ENCODE data around the gene CCP110.

DNA sequence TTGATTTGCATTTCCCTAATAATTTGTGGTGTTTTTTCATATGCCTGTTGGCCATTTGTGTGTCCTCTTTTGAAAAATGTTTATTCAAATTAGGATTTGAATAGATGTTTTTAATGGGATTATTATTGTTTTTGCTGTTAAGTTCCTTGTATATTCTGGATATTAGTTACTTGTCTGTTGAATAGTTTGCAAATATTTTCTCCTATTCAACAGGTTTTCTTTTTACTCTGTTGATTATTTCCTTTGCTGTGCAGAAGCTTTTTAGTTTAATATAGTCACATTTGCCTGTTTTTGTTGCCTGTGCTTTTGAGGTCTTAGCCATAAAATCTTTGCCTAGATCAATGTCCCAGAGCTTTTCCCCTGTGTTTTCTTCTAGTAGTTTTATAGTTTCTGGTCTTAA is 11.4 kb upstream of the CCP110 start:
- TF ChIP-seq CTCF (conservative IDR thresholded peaks at IDR 0.05; ENCODE audit: low read depth in 2 of 2), result no peak
- TF ChIP-seq, protein P1, sequence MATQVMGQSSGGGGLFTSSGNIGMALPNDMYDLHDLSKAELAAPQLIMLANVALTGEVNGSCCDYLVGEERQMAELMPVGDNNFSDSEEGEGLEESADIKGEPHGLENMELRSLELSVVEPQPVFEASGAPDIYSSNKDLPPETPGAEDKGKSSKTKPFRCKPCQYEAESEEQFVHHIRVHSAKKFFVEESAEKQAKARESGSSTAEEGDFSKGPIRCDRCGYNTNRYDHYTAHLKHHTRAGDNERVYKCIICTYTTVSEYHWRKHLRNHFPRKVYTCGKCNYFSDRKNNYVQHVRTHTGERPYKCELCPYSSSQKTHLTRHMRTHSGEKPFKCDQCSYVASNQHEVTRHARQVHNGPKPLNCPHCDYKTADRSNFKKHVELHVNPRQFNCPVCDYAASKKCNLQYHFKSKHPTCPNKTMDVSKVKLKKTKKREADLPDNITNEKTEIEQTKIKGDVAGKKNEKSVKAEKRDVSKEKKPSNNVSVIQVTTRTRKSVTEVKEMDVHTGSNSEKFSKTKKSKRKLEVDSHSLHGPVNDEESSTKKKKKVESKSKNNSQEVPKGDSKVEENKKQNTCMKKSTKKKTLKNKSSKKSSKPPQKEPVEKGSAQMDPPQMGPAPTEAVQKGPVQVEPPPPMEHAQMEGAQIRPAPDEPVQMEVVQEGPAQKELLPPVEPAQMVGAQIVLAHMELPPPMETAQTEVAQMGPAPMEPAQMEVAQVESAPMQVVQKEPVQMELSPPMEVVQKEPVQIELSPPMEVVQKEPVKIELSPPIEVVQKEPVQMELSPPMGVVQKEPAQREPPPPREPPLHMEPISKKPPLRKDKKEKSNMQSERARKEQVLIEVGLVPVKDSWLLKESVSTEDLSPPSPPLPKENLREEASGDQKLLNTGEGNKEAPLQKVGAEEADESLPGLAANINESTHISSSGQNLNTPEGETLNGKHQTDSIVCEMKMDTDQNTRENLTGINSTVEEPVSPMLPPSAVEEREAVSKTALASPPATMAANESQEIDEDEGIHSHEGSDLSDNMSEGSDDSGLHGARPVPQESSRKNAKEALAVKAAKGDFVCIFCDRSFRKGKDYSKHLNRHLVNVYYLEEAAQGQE (IDR thresholded peaks at IDR 0.05; ENCODE audit: unreplicated experiment), result no peak
- TF ChIP-seq CREB1 (CRISPR knock-in tag; IDR thresholded peaks at IDR 0.05; ENCODE audit: low read depth), result no peak
- TF ChIP-seq POLR2AphosphoS5 (IDR thresholded peaks at IDR 0.05; ENCODE audit: low read depth), result no peak
- TF ChIP-seq NANOG (IDR thresholded peaks at IDR 0.05; ENCODE audit: borderline replicate concordance), result no peak
- TF ChIP-seq EZH2 (IDR thresholded peaks at IDR 0.05; ENCODE audit: low read depth, unreplicated experiment), result no peak
- no peak for TF ChIP-seq ZNF114 (CRISPR knock-in tag; IDR thresholded peaks at IDR 0.05)
- TF ChIP-seq JUNB (IDR thresholded peaks at IDR 0.05; ENCODE audit: unreplicated experiment), result no peak
- no peak for TF ChIP-seq EZH2phosphoT487 (IDR thresholded peaks at IDR 0.05; ENCODE audit: unreplicated experiment)
- no peak for TF ChIP-seq ETS1 (IDR thresholded peaks at IDR 0.05)
- TF ChIP-seq ZNF331 (CRISPR knock-in tag; IDR thresholded peaks at IDR 0.05; ENCODE audit: low read depth), result no peak
- no peak for TF ChIP-seq STAT1 (IDR thresholded peaks at IDR 0.05; ENCODE audit: unreplicated experiment)
- no peak for TF ChIP-seq ZNF462 (CRISPR knock-in tag; IDR thresholded peaks at IDR 0.05)

Measured in GM23338 (cell line).